SU-DHL-6 (cell line): ENCODE measurements around the gene NUP88.
A peak's percentile ranks its signal among the peaks of the same experiment; 100 is the strongest.

ENCODE experiments used
- H2AFZ ChIP-seq: fragments of 200-600 bp; sonication (generic); 2 replicates; pipeline ENCODE4 v1.6.1; 2014; ENCODE audit warnings: low read depth, mild to moderate bottlenecking, moderate library complexity, mixed read lengths, antibody characterized with exemption, low read length; ENCODE audit not compliant: severe bottlenecking
- H3F3A ChIP-seq: fragments of 200-600 bp; shearing (Covaris generic); 2 replicates; pipeline ENCODE4 v1.6.0; 2016; ENCODE audit warnings: antibody characterized with exemption, mild to moderate bottlenecking; ENCODE audit not compliant: insufficient read depth
- H3K27ac ChIP-seq: fragments of 200-600 bp; sonication (generic); 2 replicates; pipeline ENCODE4 v1.5.1; 2016; ENCODE audit warnings: low read depth, mild to moderate bottlenecking, low read length, moderate library complexity, mixed read lengths
- H3K27me3 ChIP-seq: fragments of 200-600 bp; sonication (generic), shearing (Covaris generic); 2 replicates; pipeline ENCODE4 v1.6.0; 2014; ENCODE audit warnings: mild to moderate bottlenecking, low read length
- H3K36me3 ChIP-seq: fragments of 200-600 bp; sonication (generic); 2 replicates; pipeline ENCODE4 v1.6.1; 2014; ENCODE audit warnings: mild to moderate bottlenecking, low read length, mixed read lengths
- H3K4me2 ChIP-seq: fragments of 300-600, 200-600 bp; shearing (Covaris generic), sonication (generic); 2 replicates; pipeline ENCODE4 v1.6.0; 2014; ENCODE audit warnings: low read length, low read depth, mild to moderate bottlenecking; ENCODE audit not compliant: poor library complexity, severe bottlenecking
- H3K4me3 ChIP-seq: fragments of 200-600 bp; sonication (generic); 2 replicates; pipeline ENCODE4 v1.5.1; 2014; ENCODE audit warnings: antibody characterized with exemption, low read length, mild to moderate bottlenecking, mixed read lengths; ENCODE audit not compliant: insufficient read depth, poor library complexity, severe bottlenecking
- H3K79me2 ChIP-seq: fragments of 200-600 bp; sonication (generic); 2 replicates; pipeline ENCODE4 v1.6.1; 2014; ENCODE audit warnings: mild to moderate bottlenecking, low read length, moderate library complexity; ENCODE audit not compliant: insufficient read depth
- H3K9ac ChIP-seq: fragments of 200-600 bp; sonication (generic); 2 replicates; pipeline ENCODE4 v1.7.0; 2014; ENCODE audit warnings: mild to moderate bottlenecking, low read length
- H3K9me2 ChIP-seq: fragments of 200-600 bp; sonication (generic); replicated peaks from 2 replicates; pipeline ENCODE4 v1.6.1; 2014; ENCODE audit warnings: low read length; ENCODE audit not compliant: insufficient read depth
- H3K9me3 ChIP-seq: fragments of 200-600 bp; sonication (generic); 2 replicates; pipeline ENCODE4 v1.6.1; 2014; ENCODE audit warnings: low read length, mixed read lengths; ENCODE audit not compliant: insufficient read depth
- H4K20me1 ChIP-seq: fragments of 200-600 bp; sonication (generic); 2 replicates; pipeline ENCODE4 v1.6.1; 2014; ENCODE audit warnings: low read depth, mild to moderate bottlenecking, antibody characterized with exemption, low read length, moderate library complexity, mixed read lengths
- CTCF ChIP-seq: fragments of 200-600 bp; sonication (generic); IDR thresholded peaks from one replicate; pipeline ENCODE4 v1.5.1; 2017; ENCODE audit warnings: antibody characterized with exemption, mild to moderate bottlenecking, low read length, moderate library complexity; ENCODE audit not compliant: insufficient read depth, poor library complexity, severe bottlenecking
- EZH2phosphoT487 ChIP-seq: fragments of 200-600 bp; sonication (generic), shearing (Covaris generic); conservative IDR thresholded peaks from 2 replicates; pipeline ENCODE4 v1.6.1; 2018; ENCODE audit warnings: mild to moderate bottlenecking, antibody characterized with exemption, low read length, moderate library complexity, mixed read lengths

NUP88 gene

DNA sequence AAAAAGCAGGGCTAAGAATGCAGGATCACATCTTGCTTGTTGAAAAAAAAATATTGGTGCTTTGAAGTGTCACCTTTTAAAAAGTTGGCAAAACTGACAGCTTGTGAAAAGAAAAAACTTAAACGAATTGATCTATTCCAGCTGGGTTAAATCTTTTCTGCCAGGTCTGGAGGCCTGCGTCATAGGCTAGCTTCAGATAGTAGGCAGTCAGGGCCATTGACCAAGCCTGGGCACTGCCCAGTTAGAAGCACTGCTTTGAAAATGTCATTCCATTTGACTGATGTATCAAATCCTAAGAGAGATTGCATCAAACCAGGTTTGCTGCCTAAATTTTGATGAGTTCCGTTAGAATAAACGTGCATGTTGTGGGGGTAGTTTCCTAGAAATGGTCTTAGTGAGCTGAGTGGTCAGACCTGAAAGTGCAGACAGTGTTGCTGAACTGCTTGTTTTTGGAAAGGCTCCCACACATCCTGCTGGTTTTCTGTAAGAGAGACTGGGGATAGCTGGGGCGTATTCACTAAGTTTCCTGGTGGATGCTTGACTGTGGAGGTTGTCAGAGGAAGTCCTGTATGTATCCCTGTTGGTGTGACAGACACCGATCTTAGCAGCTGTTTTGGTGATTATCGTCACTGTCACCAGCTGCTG is 38.8 kb downstream of the NUP88 start:
- Histone ChIP-seq H3F3A (peaks cover 74% of the 10 kb centered on the region), H4K20me1 (no peaks in the 10 kb centered on the region), H2AFZ (no peak overlapping the region), H3K36me3 (peaks cover 48% of the 10 kb centered on the region), H3K9ac (no peak overlapping the region), H3K27ac (peak overlapping the region; percentile 2; the same call in 1 of the 2 replicates), H3K79me2 (no peaks in the 10 kb centered on the region), H3K9me3 (no peaks in the 10 kb centered on the region), H3K9me2 (no peaks in the 10 kb centered on the region), H3K27me3 (no peaks in the 10 kb centered on the region), H3K4me2 (no peak overlapping the region), H3K4me3 (no peak overlapping the region)
- no peak for TF ChIP-seq CTCF
- no peak for TF ChIP-seq EZH2phosphoT487

DNA sequence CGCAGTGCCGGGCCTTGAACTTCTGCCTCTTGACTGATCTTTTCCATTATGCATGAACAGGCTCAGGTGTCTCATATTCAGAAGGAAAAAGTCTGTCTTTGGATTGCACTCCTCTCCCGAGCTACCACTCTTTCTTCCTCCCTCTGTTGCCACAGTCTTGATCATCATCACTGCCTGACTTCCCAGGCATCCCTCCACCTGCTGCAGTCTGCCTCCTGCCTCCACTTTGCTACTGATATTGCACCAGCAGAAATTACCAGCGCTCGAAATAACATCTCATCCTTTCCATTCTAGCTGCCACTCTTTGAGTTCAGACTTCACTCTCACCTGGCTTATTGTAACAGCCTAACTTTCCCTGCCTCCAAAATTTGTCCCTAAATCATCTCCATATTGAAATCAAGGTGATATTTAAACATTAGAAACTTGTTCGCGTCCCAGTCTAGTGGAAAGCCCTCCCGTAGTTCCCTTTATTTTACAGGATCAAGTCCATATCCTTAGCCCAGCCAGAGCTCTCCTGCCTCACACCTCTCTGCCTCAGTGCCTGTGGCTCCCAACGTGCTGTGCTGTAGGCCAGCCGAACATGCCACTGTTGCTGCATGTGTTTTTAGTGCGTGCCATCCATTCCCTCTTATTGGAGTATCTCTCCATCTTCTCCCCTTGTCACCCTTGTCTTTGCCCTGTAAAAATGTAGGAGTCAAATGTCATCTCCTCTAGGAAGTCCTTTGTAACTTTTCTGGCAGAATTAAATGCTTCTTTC is 39.9 kb downstream of the NUP88 start:
- H3K27me3 ChIP-seq, result no peaks in the 10 kb centered on the region
- H3K36me3 ChIP-seq, result peaks cover 45% of the 10 kb centered on the region
- TF ChIP-seq EZH2phosphoT487, result no peak
- no peak for TF ChIP-seq CTCF
- no peak overlapping the region for H3K4me2 ChIP-seq
- no peaks in the 10 kb centered on the region for H4K20me1 ChIP-seq
- no peaks in the 10 kb centered on the region for H3K9me3 ChIP-seq
- H2AFZ ChIP-seq, result no peak overlapping the region
- no peak overlapping the region for H3K27ac ChIP-seq
- peaks cover 68% of the 10 kb centered on the region for H3F3A ChIP-seq
- no peaks in the 10 kb centered on the region for H3K79me2 ChIP-seq
- H3K9me2 ChIP-seq, result no peaks in the 10 kb centered on the region
- no peak overlapping the region for H3K4me3 ChIP-seq
- no peak overlapping the region for H3K9ac ChIP-seq

DNA sequence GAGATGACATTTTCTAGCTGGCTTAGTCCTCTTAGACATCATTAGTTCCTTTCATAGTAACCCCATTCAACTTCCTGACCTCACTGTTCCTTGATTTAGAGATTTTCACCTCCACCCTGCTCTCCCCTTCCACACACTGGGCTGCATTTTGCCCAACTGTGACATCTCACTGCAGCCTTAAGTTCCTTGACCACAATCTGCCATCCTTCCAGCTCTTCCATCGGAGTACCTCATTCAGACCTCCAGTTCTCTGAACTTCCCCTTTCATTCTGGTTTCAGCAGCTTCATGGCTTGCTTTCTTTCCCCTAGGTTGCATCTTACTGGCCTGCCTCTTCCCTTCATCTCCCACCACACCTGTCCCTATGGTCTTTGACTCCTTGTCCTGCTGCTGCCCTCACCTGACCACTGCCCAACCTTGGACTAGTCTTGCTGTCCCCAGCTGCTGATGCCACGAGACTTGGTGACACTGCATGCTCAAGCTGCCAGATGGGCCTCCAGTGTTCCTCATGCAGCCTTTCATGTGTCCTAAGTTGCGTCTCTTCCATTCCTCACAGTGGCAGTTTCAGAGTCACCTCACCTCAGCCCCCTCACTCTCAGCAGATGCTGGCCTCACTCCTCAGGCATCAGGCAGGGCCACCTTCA is 40.8 kb downstream of the NUP88 start:
- H4K20me1 ChIP-seq, result no peaks in the 10 kb centered on the region
- no peak overlapping the region for H3K4me2 ChIP-seq
- peaks cover 37% of the 10 kb centered on the region for H3K36me3 ChIP-seq
- H2AFZ ChIP-seq, result no peak overlapping the region
- peaks cover 60% of the 10 kb centered on the region for H3F3A ChIP-seq
- H3K27me3 ChIP-seq, result no peaks in the 10 kb centered on the region
- H3K9ac ChIP-seq, result no peak overlapping the region
- H3K27ac ChIP-seq, result no peak overlapping the region
- no peaks in the 10 kb centered on the region for H3K9me2 ChIP-seq
- TF ChIP-seq CTCF, result no peak
- no peak for TF ChIP-seq EZH2phosphoT487
- no peak overlapping the region for H3K4me3 ChIP-seq
- no peaks in the 10 kb centered on the region for H3K9me3 ChIP-seq
- H3K79me2 ChIP-seq, result no peaks in the 10 kb centered on the region
